CD4-positive, alpha-beta T cell treated with Interleukin-15 for 1 hour (primary cell): Measurements from ENCODE around the gene KAT7.
"Not testable (repeated sequence)": the region's sequence is repeated elsewhere in the genome, so short reads cannot be mapped to it uniquely, and the experiment has no call there.

ENCODE experiments used
- DNase-seq: peaks from one replicate; pipeline ENCODE4 v3.0.0-alpha.2; 2020

KAT7 gene

GRCh38 chr17:49814781-49815529, 26.5 kb downstream of the KAT7 start:
- no peak for DNase-seq

GRCh38 chr17:49815761-49816281, 27.3 kb downstream of the KAT7 start:
- no peak for DNase-seq

DNA sequence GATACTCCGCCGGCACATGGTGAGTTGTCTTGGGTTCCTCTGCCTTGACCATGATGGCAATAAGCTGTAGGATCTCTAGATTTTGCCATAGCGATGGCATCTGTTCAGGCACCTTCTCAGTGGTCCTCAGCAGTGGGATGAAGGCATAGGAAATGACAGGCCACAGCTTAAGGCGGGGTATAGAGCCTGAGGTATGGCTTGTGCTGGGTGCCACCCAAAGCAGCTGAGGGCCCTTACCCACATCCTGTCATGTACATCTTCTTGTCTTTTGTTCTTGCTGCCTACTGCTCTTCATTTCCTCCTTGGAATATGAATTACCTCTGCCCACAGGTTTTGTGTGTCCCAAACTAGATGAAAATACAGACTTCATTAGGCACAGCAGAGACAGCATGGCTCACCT, 29.5 kb downstream of the KAT7 start:
- DNase-seq, result peak; percentile 51

- no peak for DNase-seq
Measured at GRCh38 chr17:49819138-49819537, 30.7 kb downstream of the KAT7 start.

GRCh38 chr17:49819651-49820050, 31.2 kb downstream of the KAT7 start:
- no peak for DNase-seq

DNA sequence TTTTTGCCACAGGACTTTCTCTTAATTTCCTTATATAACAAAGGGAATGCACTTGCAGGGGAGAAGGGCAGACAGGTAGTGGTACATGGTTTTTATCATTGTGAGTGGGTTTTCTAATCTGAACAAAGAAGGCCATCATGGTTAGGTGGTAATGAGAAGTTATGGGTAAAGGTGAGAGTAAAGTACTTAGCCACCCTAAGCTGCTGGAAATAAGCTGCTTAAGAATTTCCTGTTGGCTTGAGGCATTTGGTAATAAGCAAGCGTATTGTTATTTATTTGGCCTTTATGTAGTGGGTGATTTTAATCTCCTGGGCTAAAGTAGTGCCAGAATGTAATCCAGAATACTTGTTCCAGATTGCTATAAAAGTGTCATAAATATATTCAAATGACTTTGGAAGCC, 32.3 kb downstream of the KAT7 start:
- no peak for DNase-seq

DNA sequence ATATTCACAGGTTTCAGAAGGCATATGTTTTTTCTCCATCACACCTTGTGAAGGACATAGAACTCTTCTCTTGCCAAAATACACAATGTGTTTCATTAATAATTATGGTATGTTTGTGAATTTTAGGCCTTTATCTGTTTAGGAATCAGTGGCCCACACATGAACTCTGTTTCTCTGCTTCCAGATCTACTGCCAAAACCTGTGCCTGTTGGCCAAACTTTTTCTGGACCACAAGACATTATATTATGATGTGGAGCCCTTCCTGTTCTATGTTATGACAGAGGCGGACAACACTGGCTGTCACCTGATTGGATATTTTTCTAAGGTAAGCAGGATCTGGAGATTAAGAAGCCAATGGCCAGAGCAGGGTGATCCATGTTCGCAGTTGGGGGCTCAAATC, 33.0 kb downstream of the KAT7 start:
- DNase-seq, result no peak

DNA sequence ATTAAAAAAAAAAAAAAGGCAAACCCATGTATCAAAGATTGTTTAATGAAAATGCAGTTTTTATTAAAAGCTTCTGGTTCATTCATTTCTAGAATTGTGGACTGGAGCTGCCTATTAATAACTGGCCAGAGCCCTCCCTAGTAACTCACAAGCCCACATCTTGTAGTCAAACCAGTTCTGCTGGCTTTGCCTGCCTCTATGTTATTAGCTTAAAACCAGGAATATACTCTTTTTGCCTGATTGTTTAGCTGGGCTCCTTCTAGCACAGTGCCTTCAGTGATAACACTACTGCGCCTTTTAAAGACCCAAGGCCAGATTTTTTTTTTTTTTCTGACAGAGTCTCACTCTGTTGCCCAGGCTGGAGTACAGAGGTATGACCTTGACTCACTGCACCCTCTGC, 33.4 kb downstream of the KAT7 start:
- no peak for DNase-seq

- DNase-seq, result no peak
Measured at GRCh38 chr17:49822829-49823228, 34.3 kb downstream of the KAT7 start.

GRCh38 chr17:49823614-49824013, 35.1 kb downstream of the KAT7 start:
- no peak for DNase-seq

- no peak for DNase-seq
Measured at GRCh38 chr17:49825645-49826044, 37.2 kb downstream of the KAT7 start.

DNA sequence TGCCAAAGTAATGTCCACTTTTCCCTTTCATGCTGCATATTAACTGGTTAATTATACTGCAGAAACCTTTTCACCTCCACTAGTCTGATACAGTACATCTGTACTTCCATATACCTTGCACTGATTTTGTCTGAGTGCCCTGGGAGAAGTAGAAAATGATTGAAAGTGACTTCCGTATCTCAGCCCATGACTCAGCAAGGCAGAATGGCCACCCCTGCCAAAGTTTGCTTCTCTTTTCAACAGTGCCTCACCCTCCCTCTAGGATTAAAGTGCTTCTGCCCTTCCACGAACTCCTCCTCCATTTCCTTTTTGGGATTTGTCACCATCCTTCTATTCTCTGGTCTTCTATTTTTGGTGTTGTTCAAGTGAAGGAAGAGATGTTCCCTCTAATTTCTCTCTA, 39.8 kb downstream of the KAT7 start:
- not testable (repeated sequence) for DNase-seq

GRCh38 chr17:49829026-49829425, 40.5 kb downstream of the KAT7 start:
- no peak for DNase-seq

- DNase-seq, result no peak
Measured at GRCh38 chr17:49830605-49831004, 42.1 kb downstream of the KAT7 start.

DNA sequence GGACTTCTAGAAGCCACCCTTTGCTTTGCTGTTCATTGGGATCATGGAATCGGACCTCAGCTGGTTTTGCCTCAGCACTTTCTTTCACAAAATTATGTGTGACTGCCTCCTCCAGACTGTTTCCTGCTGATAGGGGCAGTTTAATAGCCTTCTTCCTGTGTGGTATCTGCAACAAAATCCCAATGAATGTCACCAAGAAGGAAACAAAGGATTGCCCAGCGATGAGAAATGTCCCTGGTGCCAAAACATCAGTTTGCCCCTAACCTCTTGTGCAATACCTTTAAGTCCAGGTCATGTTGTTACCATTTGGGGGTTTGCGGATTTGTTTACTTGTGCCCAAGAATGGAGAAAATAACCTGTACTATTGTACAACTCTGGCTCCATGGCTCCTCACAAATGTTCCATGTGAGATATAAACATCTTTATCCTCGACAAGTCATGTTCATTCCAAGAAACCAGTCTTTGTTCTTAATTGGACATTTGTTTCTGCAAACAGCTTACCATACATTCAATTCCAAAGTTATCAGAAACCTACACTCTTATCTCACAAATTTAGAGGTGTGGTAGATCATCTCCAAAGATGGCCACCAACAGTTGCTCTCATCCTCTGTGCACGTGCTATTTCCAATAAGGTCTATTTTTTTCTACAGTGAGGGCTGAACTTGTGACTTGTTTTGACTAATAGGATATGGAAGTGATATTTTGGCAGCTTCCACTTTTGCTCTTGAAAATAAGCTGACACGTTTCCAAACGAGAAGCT, 44.5 kb downstream of the KAT7 start:
- DNase-seq, result no peak

GRCh38 chr17:49834118-49834743, 45.8 kb downstream of the KAT7 start:
- no peak for DNase-seq

GRCh38 chr17:49835472-49835871, 47.0 kb downstream of the KAT7 start:
- no peak for DNase-seq

DNA sequence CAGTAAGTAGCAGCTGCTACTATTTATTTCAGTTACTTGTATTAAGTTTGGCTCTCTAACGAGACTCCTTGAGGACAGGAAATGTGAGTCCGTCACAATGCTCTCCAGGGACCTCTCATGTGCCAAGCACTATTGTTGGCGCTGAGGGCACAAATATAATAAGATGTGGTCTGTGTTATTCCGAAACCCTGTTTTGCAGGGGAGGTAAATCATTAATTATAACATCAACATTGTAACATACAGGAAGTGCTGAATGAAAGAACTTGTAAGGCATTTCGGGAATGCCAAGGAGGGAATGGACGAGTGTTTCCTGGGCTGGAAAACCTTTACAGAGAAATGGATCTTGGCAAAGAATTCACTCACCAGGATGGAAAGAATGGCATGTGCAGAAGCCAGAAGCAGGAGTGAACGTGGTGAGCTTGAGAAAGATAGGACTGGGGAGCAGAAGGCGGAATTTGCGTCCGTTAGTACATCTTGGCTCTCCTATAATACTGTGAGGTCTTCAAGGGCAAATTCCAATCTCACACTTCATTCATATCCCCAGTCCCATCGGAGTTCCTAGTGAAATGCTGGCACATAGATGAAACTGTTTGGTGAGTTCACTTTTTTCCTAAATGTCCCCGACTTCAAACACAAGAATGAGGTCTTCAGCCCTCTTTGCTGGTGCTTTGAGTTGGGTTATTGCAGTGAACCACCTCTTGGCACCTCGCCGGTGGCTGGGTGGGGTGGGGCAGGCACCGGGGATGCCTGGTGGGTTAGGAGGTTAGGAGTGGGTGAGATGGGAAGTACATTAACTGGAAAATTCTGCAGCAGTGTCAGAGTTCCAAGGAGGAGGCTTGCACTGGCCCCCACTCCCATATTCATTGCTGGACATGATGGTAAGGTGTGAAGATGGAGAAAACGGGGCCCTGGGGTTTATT, 47.9 kb downstream of the KAT7 start:
- DNase-seq, result no peak

DNA sequence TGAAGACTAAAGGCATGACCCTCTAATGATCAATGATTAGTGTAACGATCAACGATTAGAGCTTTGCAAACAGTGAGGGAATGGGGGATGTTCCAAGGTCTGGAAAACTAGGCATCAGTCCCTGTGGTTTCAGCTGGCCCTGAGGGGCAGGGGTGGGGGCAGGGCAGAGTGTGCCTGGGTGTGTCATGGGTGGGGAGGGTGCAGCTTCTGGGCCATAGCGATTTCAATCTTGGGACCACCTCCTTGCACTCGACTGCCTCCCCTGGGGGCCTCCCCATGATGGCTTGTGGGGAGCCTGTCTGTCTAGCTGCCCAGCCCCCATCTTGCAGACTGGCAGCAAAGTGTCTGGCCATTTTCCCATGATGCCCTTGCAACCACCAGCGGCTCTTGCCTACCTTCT, 51.0 kb downstream of the KAT7 start:
- DNase-seq, result no peak

- DNase-seq, result no peak
Measured at GRCh38 chr17:49841548-49841947, 53.1 kb downstream of the KAT7 start.

- DNase-seq, result no peak
Measured at GRCh38 chr17:49842371-49842770, 53.9 kb downstream of the KAT7 start.

DNA sequence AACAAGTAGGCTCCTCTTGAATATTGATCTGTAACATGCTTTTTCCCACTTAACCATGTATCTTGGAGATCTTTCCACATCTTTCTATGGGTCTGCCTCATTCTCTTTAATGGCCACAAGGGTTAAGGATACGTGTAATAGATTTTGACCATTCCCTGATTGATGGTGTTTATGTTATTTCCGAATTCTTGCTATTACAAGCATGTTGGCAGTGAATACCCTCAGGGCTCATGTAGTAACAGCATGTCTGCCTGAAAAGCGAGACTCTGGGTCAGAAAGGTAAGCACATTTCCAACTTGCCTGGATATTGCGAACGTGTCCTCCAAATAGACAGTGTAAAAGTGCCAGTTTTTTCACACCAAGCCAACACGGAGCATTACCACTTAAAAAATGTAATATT, 54.4 kb downstream of the KAT7 start:
- no peak for DNase-seq
